ENCODE measurements around the gene LMO1. TPM values are rescaled to one million over a fixed set of nuclear protein-coding genes. Genes with fewer than 3 reads are reported as not detected.

LMO1 gene
- total RNA-seq, 6 experiments from 2014 or later = not detected

GRCh38 chr11:8222820-8223512 is 40.7 kb downstream of the LMO1 start:
- H3K4me3 ChIP-seq = no peak overlapping the region
- TF ChIP-seq CTCF (IDR thresholded peaks at IDR 0.05) (no peak), POLR2A (IDR thresholded peaks at IDR 0.05) (no peak)
- DNase-seq (no peak), ATAC-seq (no peak)
- H3K27me3 ChIP-seq = no peaks in the 10 kb centered on the region
- no peaks in the 10 kb centered on the region for H3K4me1 ChIP-seq
- 23% methylated on average over 2 of the region's 6 CpGs for WGBS (ENCODE audit: insufficient coverage, low coverage, low lambda C conversion rate, missing lambda C conversion rate)
- no peaks in the 10 kb centered on the region for H3K9me3 ChIP-seq
- H3K27ac ChIP-seq = no peak overlapping the region
- intact Hi-C loops (cut with DNase I) = loop anchor here in 1 of 2 donors (5.0 kb wide), 1 partner anchor 344 kb away; no protein-coding TSS in a partner anchor
- H3K36me3 ChIP-seq = no peaks in the 10 kb centered on the region

GRCh38 chr11:8221917-8222495 is 41.7 kb downstream of the LMO1 start:
- no peak for DNase-seq
- no peaks in the 10 kb centered on the region for H3K27me3 ChIP-seq
- 44% methylated on average over 5 of the region's 8 CpGs for WGBS (ENCODE audit: insufficient coverage, low coverage, low lambda C conversion rate, missing lambda C conversion rate)
- no peaks in the 10 kb centered on the region for H3K9me3 ChIP-seq
- intact Hi-C loops (cut with DNase I) = loop anchor here in 1 of 2 donors (5.0 kb wide), 1 partner anchor 345 kb away; no protein-coding TSS in a partner anchor
- TF ChIP-seq CTCF (IDR thresholded peaks at IDR 0.05) = no peak
- no peak for ATAC-seq
- no peaks in the 10 kb centered on the region for H3K4me1 ChIP-seq
- H3K27ac ChIP-seq = no peak overlapping the region
- H3K4me3 ChIP-seq = no peak overlapping the region
- H3K36me3 ChIP-seq = no peaks in the 10 kb centered on the region

- no peak overlapping the region for H3K4me3 ChIP-seq
- TF ChIP-seq POLR2A (IDR thresholded peaks at IDR 0.05) = no peak
- TF ChIP-seq CTCF (IDR thresholded peaks at IDR 0.05) = no peak
- H3K36me3 ChIP-seq = no peaks in the 10 kb centered on the region
- WGBS (ENCODE audit: insufficient coverage, low coverage, low lambda C conversion rate, missing lambda C conversion rate) = no CpG with 5 or more reads among the region's 8 CpGs
- no peak for ATAC-seq
- DNase-seq = no peak
- H3K27me3 ChIP-seq = no peaks in the 10 kb centered on the region
- no peaks in the 10 kb centered on the region for H3K4me1 ChIP-seq
- no peaks in the 10 kb centered on the region for H3K9me3 ChIP-seq
- no peak overlapping the region for H3K27ac ChIP-seq
- intact Hi-C loops (cut with DNase I) = loop anchor here in 1 of 2 donors (5.0 kb wide), 1 partner anchor 346 kb away; no protein-coding TSS in a partner anchor
Observed at GRCh38 chr11:8221046-8221723, 42.5 kb downstream of the LMO1 start.

- 72% methylated on average over 6 of the region's 11 CpGs for WGBS (ENCODE audit: insufficient coverage, low coverage, low lambda C conversion rate, missing lambda C conversion rate)
- TF ChIP-seq CTCF (IDR thresholded peaks at IDR 0.05) (no peak), POLR2A (IDR thresholded peaks at IDR 0.05) (no peak)
- Histone ChIP-seq H3K27ac (no peak overlapping the region), H3K4me1 (no peaks in the 10 kb centered on the region), H3K9me3 (no peaks in the 10 kb centered on the region), H3K4me3 (no peak overlapping the region), H3K36me3 (no peaks in the 10 kb centered on the region), H3K27me3 (no peaks in the 10 kb centered on the region)
- intact Hi-C loops (cut with DNase I) = loop anchor here in 1 of 2 donors (5.0 kb wide), 1 partner anchor 347 kb away; no protein-coding TSS in a partner anchor
- DNase-seq (no peak), ATAC-seq (no peak)
Observed at GRCh38 chr11:8220261-8221045, 43.2 kb downstream of the LMO1 start.

Measured in right lobe of liver (tissue), 6 donors.